Calu3 (cell line): Measurements from ENCODE around the gene CDH4. TPM values are rescaled to one million over a fixed set of nuclear protein-coding genes. Genes with fewer than 3 reads are reported as not detected.

Experiments used
- BruUV-seq: library from RNA; stranded (reverse); fragments of 400-500 nt; replicated peaks from 2 replicates; lab custom pipeline; 2021; lab: Mats Ljungman, UMichigan
- CTCF ChIA-PET: fragments of 300-600 bp; sonication (Branson Sonifier 250); formaldehyde crosslinking; loops from one replicate; lab custom pipeline; 2022; ENCODE audit warnings: antibody characterized with exemption; lab: Charles Lee
- DNase-seq: peaks from one replicate; pipeline ENCODE4 v3.0.0; 2022
- H3K27ac Mint-ChIP-seq: one replicate; pipeline ENCODE4 v1.8.0; 2022; ENCODE audit warnings: mixed read lengths; ENCODE audit not compliant: unreplicated experiment
- H3K27me3 Mint-ChIP-seq: one replicate; pipeline ENCODE4 v1.8.0; 2022; ENCODE audit warnings: mixed read lengths; ENCODE audit not compliant: unreplicated experiment
- H3K36me3 Mint-ChIP-seq: one replicate; pipeline ENCODE4 v1.8.0; 2022; ENCODE audit warnings: mild to moderate bottlenecking, moderate library complexity, mixed read lengths; ENCODE audit not compliant: insufficient read depth, unreplicated experiment
- H3K4me1 Mint-ChIP-seq: one replicate; pipeline ENCODE4 v1.8.0; 2022; ENCODE audit warnings: mild to moderate bottlenecking, low read depth, mixed read lengths; ENCODE audit not compliant: unreplicated experiment
- H3K4me3 Mint-ChIP-seq: one replicate; pipeline ENCODE4 v1.8.0; 2022; ENCODE audit warnings: mild to moderate bottlenecking, low read depth, moderate library complexity, mixed read lengths; ENCODE audit not compliant: unreplicated experiment
- H3K9me3 Mint-ChIP-seq: one replicate; pipeline ENCODE4 v1.8.0; 2022; ENCODE audit warnings: low read depth, mixed read lengths; ENCODE audit not compliant: unreplicated experiment
- intact Hi-C: fragments of 100-400 bp; cut with micrococcal nuclease; formaldehyde crosslinking; loops from one replicate; pipeline ENCODE4 v1.10.0; 2022; ENCODE audit not compliant: unreplicated experiment
- total RNA-seq: library from RNA; stranded (reverse); gene quantifications from 2 replicates; pipeline ENCODE4 v1.2.3, GENCODE V29; 2022
- TF ChIP-seq, protein P1 (sequence below): fragments of 200-600 bp; IDR thresholded peaks from one replicate; pipeline ENCODE4 v1.8.0; 2022; ENCODE audit warnings: antibody characterized with exemption; ENCODE audit not compliant: unreplicated experiment

CDH4 gene
- total RNA-seq, 1 experiment from 2014 or later: not detected

GRCh38 chr20:61324906-61325305, 72.8 kb downstream of the CDH4 start:
- intact Hi-C loops: no loop called here
- DNase-seq: no peak
- BruUV-seq: no TSS peak
- CTCF ChIA-PET: no interaction called here
- Mint-ChIP-seq H3K36me3 (no peaks in the 10 kb centered on the region), H3K9me3 (peaks cover 2% of the 10 kb centered on the region), H3K4me3 (no peak overlapping the region), H3K4me1 (no peaks in the 10 kb centered on the region), H3K27ac (no peak overlapping the region), H3K27me3 (peaks cover 11% of the 10 kb centered on the region)
- TF ChIP-seq, protein P1, sequence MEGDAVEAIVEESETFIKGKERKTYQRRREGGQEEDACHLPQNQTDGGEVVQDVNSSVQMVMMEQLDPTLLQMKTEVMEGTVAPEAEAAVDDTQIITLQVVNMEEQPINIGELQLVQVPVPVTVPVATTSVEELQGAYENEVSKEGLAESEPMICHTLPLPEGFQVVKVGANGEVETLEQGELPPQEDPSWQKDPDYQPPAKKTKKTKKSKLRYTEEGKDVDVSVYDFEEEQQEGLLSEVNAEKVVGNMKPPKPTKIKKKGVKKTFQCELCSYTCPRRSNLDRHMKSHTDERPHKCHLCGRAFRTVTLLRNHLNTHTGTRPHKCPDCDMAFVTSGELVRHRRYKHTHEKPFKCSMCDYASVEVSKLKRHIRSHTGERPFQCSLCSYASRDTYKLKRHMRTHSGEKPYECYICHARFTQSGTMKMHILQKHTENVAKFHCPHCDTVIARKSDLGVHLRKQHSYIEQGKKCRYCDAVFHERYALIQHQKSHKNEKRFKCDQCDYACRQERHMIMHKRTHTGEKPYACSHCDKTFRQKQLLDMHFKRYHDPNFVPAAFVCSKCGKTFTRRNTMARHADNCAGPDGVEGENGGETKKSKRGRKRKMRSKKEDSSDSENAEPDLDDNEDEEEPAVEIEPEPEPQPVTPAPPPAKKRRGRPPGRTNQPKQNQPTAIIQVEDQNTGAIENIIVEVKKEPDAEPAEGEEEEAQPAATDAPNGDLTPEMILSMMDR: no peak

DNA sequence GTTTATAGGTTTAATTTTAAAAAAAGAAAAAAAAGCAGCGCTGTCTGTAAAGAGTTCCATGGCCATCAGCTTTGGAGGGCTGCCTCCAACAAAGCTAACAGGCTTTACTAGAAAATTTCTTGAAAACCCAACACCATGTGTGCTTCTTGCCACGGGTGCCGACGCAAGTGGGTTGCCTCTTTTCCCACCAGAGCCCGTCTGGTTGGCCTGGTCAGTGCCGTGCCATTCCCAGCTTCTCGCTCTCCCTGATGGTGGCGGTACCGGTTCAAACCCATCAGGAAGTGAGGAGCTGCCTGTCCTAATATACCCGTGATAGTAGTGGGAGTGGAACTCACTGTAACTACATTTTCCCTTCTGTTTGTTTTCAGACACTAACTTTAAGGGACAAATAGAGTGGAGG, 73.7 kb downstream of the CDH4 start:
- no peaks in the 10 kb centered on the region for H3K36me3 Mint-ChIP-seq
- no TSS peak for BruUV-seq
- H3K4me3 Mint-ChIP-seq: no peak overlapping the region
- intact Hi-C loops: no loop called here
- peaks cover 11% of the 10 kb centered on the region for H3K27me3 Mint-ChIP-seq
- no peak overlapping the region for H3K27ac Mint-ChIP-seq
- no peaks in the 10 kb centered on the region for H3K4me1 Mint-ChIP-seq
- TF ChIP-seq, protein P1: no peak
- peaks cover 7% of the 10 kb centered on the region for H3K9me3 Mint-ChIP-seq
- no peak for DNase-seq
- CTCF ChIA-PET: no interaction called here

- CTCF ChIA-PET: no interaction called here
- no peak overlapping the region for H3K4me3 Mint-ChIP-seq
- no peaks in the 10 kb centered on the region for H3K36me3 Mint-ChIP-seq
- DNase-seq: no peak
- intact Hi-C loops: no loop called here
- peaks cover 10% of the 10 kb centered on the region for H3K27me3 Mint-ChIP-seq
- no peak overlapping the region for H3K27ac Mint-ChIP-seq
- H3K4me1 Mint-ChIP-seq: no peaks in the 10 kb centered on the region
- BruUV-seq: no TSS peak
- H3K9me3 Mint-ChIP-seq: peaks cover 7% of the 10 kb centered on the region
- TF ChIP-seq, protein P1: no peak
Observed at GRCh38 chr20:61328911-61329558, 77.0 kb downstream of the CDH4 start.

GRCh38 chr20:61330441-61330840, 78.4 kb downstream of the CDH4 start:
- Mint-ChIP-seq H3K9me3 (peaks cover 7% of the 10 kb centered on the region), H3K4me1 (no peaks in the 10 kb centered on the region), H3K27me3 (no peaks in the 10 kb centered on the region), H3K36me3 (no peaks in the 10 kb centered on the region), H3K4me3 (no peak overlapping the region), H3K27ac (no peak overlapping the region)
- DNase-seq: no peak
- no TSS peak for BruUV-seq
- TF ChIP-seq, protein P1: no peak
- CTCF ChIA-PET: no interaction called here
- intact Hi-C loops: no loop called here
